ENCODE data around the gene DIAPH3.

Gene DIAPH3

DNA sequence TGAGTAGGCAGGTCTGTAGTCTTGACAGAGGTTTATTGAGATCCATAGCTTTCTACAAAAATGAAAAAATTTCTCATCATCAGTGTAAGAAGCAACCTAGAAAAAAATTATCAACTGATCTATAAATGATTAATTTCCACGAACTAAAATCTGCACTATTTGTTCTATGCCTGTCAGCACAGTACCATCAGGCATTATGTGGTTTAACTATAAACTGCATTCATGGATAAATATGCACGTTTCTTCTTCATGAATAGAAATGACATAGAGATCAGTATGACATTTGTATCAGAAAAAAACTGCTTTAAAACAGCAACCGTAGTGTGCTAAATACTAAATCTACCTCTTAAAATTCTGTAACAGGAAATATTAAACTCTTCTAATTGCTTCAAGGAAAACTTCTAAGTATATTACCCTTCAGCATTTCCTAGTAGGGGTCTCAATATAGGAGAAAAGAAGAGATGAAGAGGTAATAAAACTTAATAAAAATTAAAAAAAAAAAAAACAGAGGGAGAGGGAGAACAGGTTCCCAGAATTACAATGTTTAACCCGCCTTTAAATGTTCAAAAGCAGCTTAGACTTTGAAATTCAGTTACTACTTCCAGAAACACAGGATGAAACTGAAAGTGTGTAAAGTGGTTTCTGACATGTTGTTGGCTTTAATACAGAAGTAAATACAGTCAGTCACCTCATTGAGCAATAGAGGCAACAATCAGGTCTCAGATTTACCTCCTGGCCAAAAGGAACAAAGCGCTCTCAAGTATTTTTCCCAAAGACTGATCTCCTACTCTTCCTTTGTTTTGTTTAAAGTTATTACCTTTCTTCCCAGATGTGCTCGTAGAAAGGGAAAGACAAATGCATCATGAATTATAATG lies 144.4 kb downstream of the DIAPH3 start:
- no peak overlapping the region for H3K27ac ChIP-seq
- ChIA-PET CTCF (no interaction called here), POLR2A (ENCODE audit: low non-redundant PET) (no interaction called here)
- DNase-seq (ENCODE audit: low spot score): no peak
- TF ChIP-seq, protein P1, sequence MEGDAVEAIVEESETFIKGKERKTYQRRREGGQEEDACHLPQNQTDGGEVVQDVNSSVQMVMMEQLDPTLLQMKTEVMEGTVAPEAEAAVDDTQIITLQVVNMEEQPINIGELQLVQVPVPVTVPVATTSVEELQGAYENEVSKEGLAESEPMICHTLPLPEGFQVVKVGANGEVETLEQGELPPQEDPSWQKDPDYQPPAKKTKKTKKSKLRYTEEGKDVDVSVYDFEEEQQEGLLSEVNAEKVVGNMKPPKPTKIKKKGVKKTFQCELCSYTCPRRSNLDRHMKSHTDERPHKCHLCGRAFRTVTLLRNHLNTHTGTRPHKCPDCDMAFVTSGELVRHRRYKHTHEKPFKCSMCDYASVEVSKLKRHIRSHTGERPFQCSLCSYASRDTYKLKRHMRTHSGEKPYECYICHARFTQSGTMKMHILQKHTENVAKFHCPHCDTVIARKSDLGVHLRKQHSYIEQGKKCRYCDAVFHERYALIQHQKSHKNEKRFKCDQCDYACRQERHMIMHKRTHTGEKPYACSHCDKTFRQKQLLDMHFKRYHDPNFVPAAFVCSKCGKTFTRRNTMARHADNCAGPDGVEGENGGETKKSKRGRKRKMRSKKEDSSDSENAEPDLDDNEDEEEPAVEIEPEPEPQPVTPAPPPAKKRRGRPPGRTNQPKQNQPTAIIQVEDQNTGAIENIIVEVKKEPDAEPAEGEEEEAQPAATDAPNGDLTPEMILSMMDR (conservative IDR thresholded peaks at IDR 0.05; ENCODE audit: low read depth): no peak

GRCh38 chr13:60018536-60018935 lies 145.2 kb downstream of the DIAPH3 start:
- TF ChIP-seq, protein P1 (conservative IDR thresholded peaks at IDR 0.05; ENCODE audit: low read depth): no peak
- no peak for DNase-seq (ENCODE audit: low spot score)
- H3K27ac ChIP-seq: no peak overlapping the region
- CTCF ChIA-PET: no interaction called here
- POLR2A ChIA-PET (ENCODE audit: low non-redundant PET): no interaction called here

DNA sequence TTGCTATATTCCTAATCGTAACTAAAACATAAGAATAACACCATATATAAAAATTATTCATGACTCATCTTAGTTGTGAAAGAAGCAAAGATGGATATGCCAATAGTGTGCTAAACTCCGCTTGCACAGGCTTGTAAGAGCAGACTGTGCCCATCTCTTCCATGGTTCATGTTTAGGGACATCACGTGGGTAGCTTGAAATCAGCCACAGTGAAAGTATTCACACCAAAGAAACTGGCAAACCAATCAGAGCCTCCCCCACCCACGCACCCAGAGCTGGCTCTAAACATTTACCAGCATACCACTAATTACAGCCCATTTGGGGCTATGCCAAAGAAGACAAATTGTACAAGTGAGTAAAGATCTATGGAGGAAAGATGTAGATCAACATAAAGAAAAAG lies 147.5 kb downstream of the DIAPH3 start:
- TF ChIP-seq, protein P1 (conservative IDR thresholded peaks at IDR 0.05; ENCODE audit: low read depth): no peak
- H3K27ac ChIP-seq: no peak overlapping the region
- ChIA-PET CTCF (interaction anchor here (0.7 kb wide), 1 partner anchor 832 kb away, joined by 3 read pairs; no protein-coding TSS in a partner anchor), POLR2A (ENCODE audit: low non-redundant PET) (no interaction called here)
- peak; percentile 48 for DNase-seq (ENCODE audit: low spot score)

- TF ChIP-seq, protein P1 (conservative IDR thresholded peaks at IDR 0.05; ENCODE audit: low read depth): no peak
- CTCF ChIA-PET: no interaction called here
- no peak overlapping the region for H3K27ac ChIP-seq
- DNase-seq (ENCODE audit: low spot score): no peak
- POLR2A ChIA-PET (ENCODE audit: low non-redundant PET): no interaction called here
Observed at GRCh38 chr13:60013166-60013565, 150.6 kb downstream of the DIAPH3 start.

DNA sequence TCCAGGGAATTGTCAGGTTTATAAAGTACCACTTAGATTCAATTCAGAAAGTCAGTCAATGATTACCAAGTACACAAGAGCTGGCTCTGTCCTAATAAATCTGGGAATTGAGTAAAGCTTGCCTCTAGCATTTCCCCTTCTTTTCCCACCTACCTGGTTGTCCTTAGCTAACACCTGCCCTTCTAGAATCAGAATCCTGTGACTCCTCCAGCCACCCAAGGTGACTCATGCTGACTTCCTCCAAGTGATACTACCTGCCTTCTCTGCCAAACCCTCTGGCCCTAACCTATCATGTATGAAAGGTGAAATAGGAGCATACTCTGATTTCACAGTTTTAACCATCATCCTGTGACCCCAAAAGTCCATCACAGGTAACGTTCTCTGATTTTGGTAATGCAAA lies 151.2 kb downstream of the DIAPH3 start:
- DNase-seq (ENCODE audit: low spot score): peak; percentile 41
- TF ChIP-seq, protein P1 (conservative IDR thresholded peaks at IDR 0.05; ENCODE audit: low read depth): no peak

GRCh38 chr13:60009300-60010253 lies 154.2 kb downstream of the DIAPH3 start:
- H3K27ac ChIP-seq: no peak overlapping the region
- ChIA-PET CTCF (no interaction called here), POLR2A (ENCODE audit: low non-redundant PET) (no interaction called here)
- TF ChIP-seq, protein P1 (conservative IDR thresholded peaks at IDR 0.05; ENCODE audit: low read depth): no peak
- no peak for DNase-seq (ENCODE audit: low spot score)

More for the DNA sequence above, 151.2 kb downstream of the DIAPH3 start:
- no peak overlapping the region for H3K27ac ChIP-seq
- ChIA-PET CTCF (interaction anchor here (0.6 kb wide), 2 partner anchors 16 to 175 kb away, joined by 3 to 7 read pairs; no protein-coding TSS in a partner anchor), POLR2A (ENCODE audit: low non-redundant PET) (no interaction called here)

Data from RWPE1 (cell line).